Glutamatergic neuron (in vitro differentiated cells): ENCODE data around the gene AHNAK. TPM values are rescaled to one million over a fixed set of nuclear protein-coding genes. Genes with fewer than 3 reads are reported as not detected.
"Not testable (repeated sequence)": the region's sequence is repeated elsewhere in the genome, so short reads cannot be mapped to it uniquely, and the experiment has no call there.

Source experiments
- DNase-seq: peaks from one replicate; pipeline ENCODE4 v3.0.0; 2022
- H3K27ac Mint-ChIP-seq: one replicate; pipeline ENCODE4 v1.8.0; 2020; ENCODE audit warnings: mild to moderate bottlenecking, mixed read lengths, inconsistent platforms; ENCODE audit not compliant: unreplicated experiment
- H3K27me3 Mint-ChIP-seq: one replicate; pipeline ENCODE4 v1.8.0; 2020; ENCODE audit warnings: mild to moderate bottlenecking, moderate library complexity, mixed read lengths, inconsistent platforms; ENCODE audit not compliant: unreplicated experiment
- H3K36me3 Mint-ChIP-seq: one replicate; pipeline ENCODE4 v1.8.0; 2020; ENCODE audit warnings: mild to moderate bottlenecking, mixed read lengths, inconsistent platforms; ENCODE audit not compliant: unreplicated experiment
- H3K4me1 Mint-ChIP-seq: one replicate; pipeline ENCODE4 v1.8.0; 2020; ENCODE audit warnings: mild to moderate bottlenecking, low read depth, mixed read lengths, inconsistent platforms; ENCODE audit not compliant: unreplicated experiment
- H3K4me3 Mint-ChIP-seq: one replicate; pipeline ENCODE4 v1.8.0; 2020; ENCODE audit warnings: mild to moderate bottlenecking, mixed read lengths, inconsistent platforms; ENCODE audit not compliant: unreplicated experiment
- H3K9me3 Mint-ChIP-seq: one replicate; pipeline ENCODE4 v1.8.0; 2020; ENCODE audit warnings: mild to moderate bottlenecking, moderate library complexity, mixed read lengths, inconsistent platforms; ENCODE audit not compliant: unreplicated experiment
- total RNA-seq: library from RNA; stranded (reverse); fragmentation: NEBNext Ultra II Directional; extraction: Animal tissue kit (Norgen Biotek cat#: 25700); gene quantifications from one replicate; pipeline ENCODE4 v1.2.1, GENCODE V29; 2021; ENCODE audit not compliant: unreplicated experiment
- TF ChIP-seq, protein P1 (sequence below): fragments of 200-600 bp; sonication (generic); IDR thresholded peaks from one replicate; pipeline ENCODE4 v1.5.0; 2021; ENCODE audit not compliant: partially characterized antibody, unreplicated experiment

AHNAK gene
- total RNA-seq, 1 donor from 2014 or later, result 4.5 TPM

DNA sequence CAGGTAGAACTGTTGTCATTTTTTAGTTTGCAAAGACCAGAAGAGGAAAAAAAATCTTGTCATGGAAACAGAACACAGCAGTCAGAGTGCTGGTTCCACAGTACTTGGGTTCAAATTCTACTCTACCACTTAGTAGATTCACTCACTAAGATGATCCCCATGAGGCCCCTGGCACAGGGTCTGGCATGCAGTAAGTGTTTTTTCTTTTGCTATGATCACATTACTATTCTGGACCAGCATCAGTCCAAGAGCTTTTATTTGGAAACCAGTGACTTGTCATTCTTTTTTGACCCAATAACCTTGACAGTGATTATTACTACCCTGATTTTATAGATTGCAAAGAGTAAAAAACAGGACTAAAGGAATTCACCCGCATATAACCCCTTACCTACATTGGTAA, 23.0 kb upstream of the AHNAK start:
- Mint-ChIP-seq H3K27ac (no peak overlapping the region), H3K36me3 (peaks cover 3% of the 10 kb centered on the region), H3K9me3 (peaks cover 1% of the 10 kb centered on the region), H3K27me3 (peaks cover 7% of the 10 kb centered on the region), H3K4me1 (peaks cover 13% of the 10 kb centered on the region), H3K4me3 (no peak overlapping the region)
- TF ChIP-seq, protein P1, sequence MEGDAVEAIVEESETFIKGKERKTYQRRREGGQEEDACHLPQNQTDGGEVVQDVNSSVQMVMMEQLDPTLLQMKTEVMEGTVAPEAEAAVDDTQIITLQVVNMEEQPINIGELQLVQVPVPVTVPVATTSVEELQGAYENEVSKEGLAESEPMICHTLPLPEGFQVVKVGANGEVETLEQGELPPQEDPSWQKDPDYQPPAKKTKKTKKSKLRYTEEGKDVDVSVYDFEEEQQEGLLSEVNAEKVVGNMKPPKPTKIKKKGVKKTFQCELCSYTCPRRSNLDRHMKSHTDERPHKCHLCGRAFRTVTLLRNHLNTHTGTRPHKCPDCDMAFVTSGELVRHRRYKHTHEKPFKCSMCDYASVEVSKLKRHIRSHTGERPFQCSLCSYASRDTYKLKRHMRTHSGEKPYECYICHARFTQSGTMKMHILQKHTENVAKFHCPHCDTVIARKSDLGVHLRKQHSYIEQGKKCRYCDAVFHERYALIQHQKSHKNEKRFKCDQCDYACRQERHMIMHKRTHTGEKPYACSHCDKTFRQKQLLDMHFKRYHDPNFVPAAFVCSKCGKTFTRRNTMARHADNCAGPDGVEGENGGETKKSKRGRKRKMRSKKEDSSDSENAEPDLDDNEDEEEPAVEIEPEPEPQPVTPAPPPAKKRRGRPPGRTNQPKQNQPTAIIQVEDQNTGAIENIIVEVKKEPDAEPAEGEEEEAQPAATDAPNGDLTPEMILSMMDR, result no peak
- DNase-seq, result no peak

GRCh38 chr11:62567018-62567633, 20.5 kb upstream of the AHNAK start:
- no peak overlapping the region for H3K27ac Mint-ChIP-seq
- peaks cover 4% of the 10 kb centered on the region for H3K4me1 Mint-ChIP-seq
- H3K9me3 Mint-ChIP-seq, result no peaks in the 10 kb centered on the region
- TF ChIP-seq, protein P1, result no peak
- no peak for DNase-seq
- H3K27me3 Mint-ChIP-seq, result peaks cover 2% of the 10 kb centered on the region
- no peak overlapping the region for H3K4me3 Mint-ChIP-seq
- H3K36me3 Mint-ChIP-seq, result peaks cover under 1% of the 10 kb centered on the region

GRCh38 chr11:62566247-62566646, 19.6 kb upstream of the AHNAK start:
- no peak overlapping the region for H3K4me3 Mint-ChIP-seq
- TF ChIP-seq, protein P1, result no peak
- H3K4me1 Mint-ChIP-seq, result no peaks in the 10 kb centered on the region
- H3K27ac Mint-ChIP-seq, result no peak overlapping the region
- H3K9me3 Mint-ChIP-seq, result no peaks in the 10 kb centered on the region
- H3K36me3 Mint-ChIP-seq, result no peaks in the 10 kb centered on the region
- no peak for DNase-seq
- peaks cover 2% of the 10 kb centered on the region for H3K27me3 Mint-ChIP-seq

DNA sequence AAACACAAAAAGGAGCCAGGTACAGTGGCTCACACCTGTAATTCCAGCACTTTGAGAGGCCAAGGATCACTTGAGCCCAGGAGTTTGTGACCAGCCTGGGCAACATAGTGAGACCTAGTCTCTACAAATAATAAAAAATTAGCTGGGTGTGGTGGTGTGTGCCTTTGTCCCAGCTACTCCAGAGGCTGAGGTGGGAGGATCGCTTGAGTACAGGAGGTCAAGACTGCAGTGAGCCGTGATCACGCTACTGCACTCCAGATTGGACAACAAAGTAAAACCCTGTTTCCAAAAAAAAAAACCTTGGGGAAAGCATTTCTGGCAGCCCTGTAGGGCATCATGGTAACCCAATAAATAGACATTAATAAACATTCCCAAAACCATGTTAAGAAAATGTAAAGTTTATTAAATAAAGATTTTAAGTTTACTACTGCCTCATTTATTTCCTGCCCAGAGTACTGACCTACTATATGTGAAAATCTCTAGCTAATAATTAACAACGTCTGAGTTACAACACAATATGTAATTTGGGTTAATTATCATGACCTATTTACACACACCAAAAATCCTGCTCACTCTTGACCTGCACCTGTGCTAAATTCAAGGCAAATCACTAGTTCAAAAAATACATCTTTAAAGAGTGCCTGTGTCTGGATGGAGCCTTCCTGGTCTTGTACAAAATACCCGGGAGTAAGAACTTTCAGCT, 18.6 kb upstream of the AHNAK start:
- Mint-ChIP-seq H3K4me3 (no peak overlapping the region), H3K27ac (no peak overlapping the region), H3K36me3 (no peaks in the 10 kb centered on the region), H3K27me3 (peaks cover 2% of the 10 kb centered on the region), H3K4me1 (peaks cover 2% of the 10 kb centered on the region), H3K9me3 (no peaks in the 10 kb centered on the region)
- TF ChIP-seq, protein P1, result no peak
- no peak for DNase-seq

- DNase-seq, H3K27me3 Mint-ChIP-seq, H3K36me3 Mint-ChIP-seq, H3K4me1 Mint-ChIP-seq, H3K27ac Mint-ChIP-seq, H3K9me3 Mint-ChIP-seq: not testable (repeated sequence)
- peak overlapping the region; percentile 28 for H3K4me3 Mint-ChIP-seq
These were observed 15.1 kb upstream of the AHNAK start for GRCh38 chr11:62561677-62562230.
